ENCODE measurements around the gene SAPCD2. TPM values are rescaled to one million over a fixed set of nuclear protein-coding genes. Genes with fewer than 3 reads are reported as not detected.

SAPCD2 gene
- total RNA-seq, 4 donors from 2014 or later, result 0.17 to 0.40 (median 0.26) TPM; not detected in 1

- WGBS, result 89% methylated on average over 11 of the region's 20 CpGs
- no peaks in the 10 kb centered on the region for H3K27me3 ChIP-seq
- TF ChIP-seq CTCF (IDR thresholded peaks at IDR 0.05) (no peak), POLR2AphosphoS5 (IDR thresholded peaks at IDR 0.05) (no peak), POLR2A (IDR thresholded peaks at IDR 0.05; ENCODE audit: low read depth) (no peak), EP300 (IDR thresholded peaks at IDR 0.05) (no peak)
- no peaks in the 10 kb centered on the region for H3K9me3 ChIP-seq
- H3K4me3 ChIP-seq, result no peak overlapping the region
- H3K36me3 ChIP-seq, result peaks cover 44 to 95% (median 87%) of the 10 kb centered on the region in 4 donors
- intact Hi-C loops (cut with DNase I), result no loop called here
- no peak overlapping the region for H3K27ac ChIP-seq (replicated peaks in 1 of 4)
- no peak for DNase-seq (ENCODE audit: extremely low spot score)
- H3K4me1 ChIP-seq, result no peaks in the 10 kb centered on the region
These were observed 27.6 kb upstream of the SAPCD2 start for GRCh38 chr9:137097761-137098462.

- no peak overlapping the region for H3K4me3 ChIP-seq
- H3K36me3 ChIP-seq, result peaks cover 40 to 95% (median 85%) of the 10 kb centered on the region in 4 donors
- WGBS, result 92% methylated on average over 31 of the region's 31 CpGs
- DNase-seq (ENCODE audit: extremely low spot score), result no peak
- H3K27me3 ChIP-seq, result no peaks in the 10 kb centered on the region
- no peak overlapping the region for H3K27ac ChIP-seq (replicated peaks in 1 of 4)
- TF ChIP-seq EP300 (IDR thresholded peaks at IDR 0.05), result no peak
- no peak for TF ChIP-seq CTCF (IDR thresholded peaks at IDR 0.05)
- TF ChIP-seq POLR2A (IDR thresholded peaks at IDR 0.05; ENCODE audit: low read depth), result no peak
- no peaks in the 10 kb centered on the region for H3K4me1 ChIP-seq
- no peaks in the 10 kb centered on the region for H3K9me3 ChIP-seq
- intact Hi-C loops (cut with DNase I), result no loop called here
These were observed 26.6 kb upstream of the SAPCD2 start for GRCh38 chr9:137096785-137097546.

GRCh38 chr9:137095664-137096517 is 25.5 kb upstream of the SAPCD2 start:
- Histone ChIP-seq H3K27ac (replicated peaks in 1 of 4) (no peak overlapping the region), H3K27me3 (no peaks in the 10 kb centered on the region), H3K4me1 (no peaks in the 10 kb centered on the region), H3K36me3 (peaks cover 29 to 93% (median 81%) of the 10 kb centered on the region in 4 donors), H3K9me3 (no peaks in the 10 kb centered on the region), H3K4me3 (no peak overlapping the region)
- intact Hi-C loops (cut with DNase I), result no loop called here
- TF ChIP-seq POLR2AphosphoS5 (IDR thresholded peaks at IDR 0.05) (no peak), POLR2A (IDR thresholded peaks at IDR 0.05; ENCODE audit: low read depth) (no peak), CTCF (IDR thresholded peaks at IDR 0.05) (no peak), EP300 (IDR thresholded peaks at IDR 0.05) (no peak)
- 82% methylated on average over 29 of the region's 30 CpGs for WGBS
- DNase-seq (ENCODE audit: extremely low spot score), result no peak

- TF ChIP-seq POLR2AphosphoS5 (IDR thresholded peaks at IDR 0.05) (no peak), CTCF (IDR thresholded peaks at IDR 0.05) (no peak), POLR2A (IDR thresholded peaks at IDR 0.05; ENCODE audit: low read depth) (no peak), EP300 (IDR thresholded peaks at IDR 0.05) (no peak)
- H3K27ac ChIP-seq (replicated peaks in 1 of 4), result no peak overlapping the region
- H3K4me3 ChIP-seq, result no peak overlapping the region
- DNase-seq (ENCODE audit: extremely low spot score), result no peak
- intact Hi-C loops (cut with DNase I), result no loop called here
- peaks cover 19 to 46% (median 36%) of the 10 kb centered on the region in 4 donors for H3K4me1 ChIP-seq
- no peaks in the 10 kb centered on the region for H3K9me3 ChIP-seq
- peaks cover 8 to 56% (median 37%) of the 10 kb centered on the region in 4 donors for H3K36me3 ChIP-seq
- WGBS, result 83% methylated on average over 9 of the region's 11 CpGs
- no peaks in the 10 kb centered on the region for H3K27me3 ChIP-seq
These were observed 19.0 kb upstream of the SAPCD2 start for GRCh38 chr9:137089232-137089947.
